ENCODE data around the gene CCDC120. TPM values are rescaled to one million over a fixed set of nuclear protein-coding genes. Genes with fewer than 3 reads are reported as not detected.

Gene CCDC120, protein sequence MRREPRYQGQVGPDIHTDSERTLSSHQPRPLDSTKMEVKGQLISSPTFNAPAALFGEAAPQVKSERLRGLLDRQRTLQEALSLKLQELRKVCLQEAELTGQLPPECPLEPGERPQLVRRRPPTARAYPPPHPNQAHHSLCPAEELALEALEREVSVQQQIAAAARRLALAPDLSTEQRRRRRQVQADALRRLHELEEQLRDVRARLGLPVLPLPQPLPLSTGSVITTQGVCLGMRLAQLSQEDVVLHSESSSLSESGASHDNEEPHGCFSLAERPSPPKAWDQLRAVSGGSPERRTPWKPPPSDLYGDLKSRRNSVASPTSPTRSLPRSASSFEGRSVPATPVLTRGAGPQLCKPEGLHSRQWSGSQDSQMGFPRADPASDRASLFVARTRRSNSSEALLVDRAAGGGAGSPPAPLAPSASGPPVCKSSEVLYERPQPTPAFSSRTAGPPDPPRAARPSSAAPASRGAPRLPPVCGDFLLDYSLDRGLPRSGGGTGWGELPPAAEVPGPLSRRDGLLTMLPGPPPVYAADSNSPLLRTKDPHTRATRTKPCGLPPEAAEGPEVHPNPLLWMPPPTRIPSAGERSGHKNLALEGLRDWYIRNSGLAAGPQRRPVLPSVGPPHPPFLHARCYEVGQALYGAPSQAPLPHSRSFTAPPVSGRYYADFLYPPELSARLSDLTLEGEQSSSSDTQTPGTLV
- 10 to 100 TPM; 36.6 to 43.3 (median 38.1) TPM for total RNA-seq

DNA sequence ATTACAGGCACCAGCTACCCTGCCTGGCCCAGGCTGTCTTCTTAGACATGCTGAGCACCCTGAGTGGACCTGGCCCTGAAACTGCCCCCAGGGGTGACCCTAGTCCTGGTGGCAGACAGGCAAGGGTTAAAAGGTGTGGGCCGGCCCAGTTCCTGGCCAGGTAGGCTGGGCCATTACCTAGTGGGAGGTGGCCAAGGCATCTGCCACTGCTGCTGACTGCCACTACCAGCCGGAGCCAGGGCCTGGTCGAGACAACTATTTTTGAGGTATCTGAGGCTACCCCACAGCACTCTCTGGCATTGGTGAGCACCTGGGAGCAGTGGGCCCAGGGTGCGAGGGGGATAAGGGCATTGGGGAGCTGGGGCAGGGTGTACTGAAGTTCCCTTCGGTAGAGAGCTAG, at the start of gene CCDC120:
TSS of gene CCDC120 (plus strand) at position 206 of the 400 bp plus-strand sequence. CDS start 3,043 bp downstream, outside the sequence.
- peaks cover 3% of the 10 kb centered on the region for H3K4me1 ChIP-seq
- WGBS: 60% methylated on average over 5 of the region's 5 CpGs
- TF ChIP-seq, protein P1, sequence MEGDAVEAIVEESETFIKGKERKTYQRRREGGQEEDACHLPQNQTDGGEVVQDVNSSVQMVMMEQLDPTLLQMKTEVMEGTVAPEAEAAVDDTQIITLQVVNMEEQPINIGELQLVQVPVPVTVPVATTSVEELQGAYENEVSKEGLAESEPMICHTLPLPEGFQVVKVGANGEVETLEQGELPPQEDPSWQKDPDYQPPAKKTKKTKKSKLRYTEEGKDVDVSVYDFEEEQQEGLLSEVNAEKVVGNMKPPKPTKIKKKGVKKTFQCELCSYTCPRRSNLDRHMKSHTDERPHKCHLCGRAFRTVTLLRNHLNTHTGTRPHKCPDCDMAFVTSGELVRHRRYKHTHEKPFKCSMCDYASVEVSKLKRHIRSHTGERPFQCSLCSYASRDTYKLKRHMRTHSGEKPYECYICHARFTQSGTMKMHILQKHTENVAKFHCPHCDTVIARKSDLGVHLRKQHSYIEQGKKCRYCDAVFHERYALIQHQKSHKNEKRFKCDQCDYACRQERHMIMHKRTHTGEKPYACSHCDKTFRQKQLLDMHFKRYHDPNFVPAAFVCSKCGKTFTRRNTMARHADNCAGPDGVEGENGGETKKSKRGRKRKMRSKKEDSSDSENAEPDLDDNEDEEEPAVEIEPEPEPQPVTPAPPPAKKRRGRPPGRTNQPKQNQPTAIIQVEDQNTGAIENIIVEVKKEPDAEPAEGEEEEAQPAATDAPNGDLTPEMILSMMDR (IDR thresholded peaks at IDR 0.05): no peak
- TF ChIP-seq EP300 (IDR thresholded peaks at IDR 0.05) (no peak), POLR2A (IDR thresholded peaks at IDR 0.05) (no peak)
- no peaks in the 10 kb centered on the region for H3K27me3 ChIP-seq
- peaks cover 8% of the 10 kb centered on the region for H3K36me3 ChIP-seq
- peak within 1 kb of the TSS; percentile 84 for H3K27ac ChIP-seq
- H3K9me3 ChIP-seq: no peaks in the 10 kb centered on the region
- no peak for DNase-seq (ENCODE audit: low spot score in 2 of 2)
- peak within 1 kb of the TSS; percentile 44 for H3K4me3 ChIP-seq

DNA sequence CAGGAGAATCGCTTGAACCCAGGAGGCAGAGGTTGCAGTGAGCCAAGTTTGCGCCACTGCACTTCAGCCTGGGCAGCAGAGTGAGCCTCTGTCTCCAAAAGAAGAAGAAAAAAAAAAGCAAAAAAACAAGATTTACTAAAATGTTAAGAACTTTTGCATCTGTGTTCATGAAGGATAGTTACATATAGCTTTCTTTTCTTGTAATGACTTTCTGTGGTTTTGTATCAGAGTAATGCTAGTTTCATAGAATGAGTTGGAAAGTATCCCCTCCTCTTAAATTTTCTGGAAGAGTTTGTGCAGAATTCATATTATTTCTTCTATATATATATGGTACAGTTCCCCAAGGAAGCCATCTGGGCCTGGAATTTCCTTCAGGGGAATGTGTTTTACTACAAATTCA, 39.7 kb upstream of the CCDC120 start:
- TF ChIP-seq POLR2A (IDR thresholded peaks at IDR 0.05) (no peak), EP300 (IDR thresholded peaks at IDR 0.05) (no peak), POLR2AphosphoS5 (IDR thresholded peaks at IDR 0.05) (no peak)
- TF ChIP-seq, protein P1 (IDR thresholded peaks at IDR 0.05): no peak
- Histone ChIP-seq H3K27ac (no peak overlapping the region), H3K27me3 (no peaks in the 10 kb centered on the region), H3K9me3 (no peaks in the 10 kb centered on the region), H3K4me1 (no peaks in the 10 kb centered on the region), H3K4me3 (no peak overlapping the region), H3K36me3 (no peaks in the 10 kb centered on the region)
- no peak for DNase-seq (ENCODE audit: low spot score in 2 of 2)
- 78% methylated on average over 2 of the region's 2 CpGs for WGBS

DNA sequence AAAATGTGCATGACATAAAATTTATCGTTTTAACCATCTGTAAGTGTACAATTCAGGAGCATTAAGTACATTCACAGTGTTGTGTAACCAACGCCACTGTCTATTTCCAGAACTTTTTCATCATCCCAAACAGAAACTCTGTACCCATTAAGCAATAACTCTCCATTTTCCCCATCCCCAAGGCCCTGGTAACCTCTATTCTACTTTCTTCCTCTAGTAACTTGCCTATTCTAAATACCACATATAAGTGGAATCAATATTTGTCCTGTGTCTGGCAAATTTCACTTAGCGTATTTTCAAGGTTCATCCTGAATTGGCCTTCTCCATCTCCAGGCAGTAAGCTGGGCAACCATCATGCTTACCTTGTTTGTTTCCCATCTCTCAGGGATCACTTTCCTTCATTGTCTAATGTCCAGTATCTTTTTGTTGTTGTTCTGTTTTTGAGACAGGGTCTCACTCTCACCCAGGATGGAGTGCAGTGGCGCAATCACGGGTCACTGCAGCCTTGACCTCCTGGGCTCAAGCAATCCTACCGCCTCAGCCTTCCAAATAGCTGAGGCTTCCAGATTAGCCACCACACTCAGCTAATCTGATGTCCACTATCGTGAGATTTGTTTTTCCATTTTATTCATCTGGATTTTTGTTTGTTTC, 39.1 kb upstream of the CCDC120 start:
- H3K4me1 ChIP-seq: no peaks in the 10 kb centered on the region
- H3K27ac ChIP-seq: no peak overlapping the region
- no peak for DNase-seq (ENCODE audit: low spot score in 2 of 2)
- no peaks in the 10 kb centered on the region for H3K9me3 ChIP-seq
- H3K36me3 ChIP-seq: no peaks in the 10 kb centered on the region
- H3K27me3 ChIP-seq: no peaks in the 10 kb centered on the region
- 83% methylated on average over 7 of the region's 7 CpGs for WGBS
- no peak overlapping the region for H3K4me3 ChIP-seq
- TF ChIP-seq EP300 (IDR thresholded peaks at IDR 0.05): no peak
- TF ChIP-seq, protein P1 (IDR thresholded peaks at IDR 0.05): no peak
- no peak for TF ChIP-seq POLR2A (IDR thresholded peaks at IDR 0.05)
- TF ChIP-seq POLR2AphosphoS5 (IDR thresholded peaks at IDR 0.05): no peak

DNA sequence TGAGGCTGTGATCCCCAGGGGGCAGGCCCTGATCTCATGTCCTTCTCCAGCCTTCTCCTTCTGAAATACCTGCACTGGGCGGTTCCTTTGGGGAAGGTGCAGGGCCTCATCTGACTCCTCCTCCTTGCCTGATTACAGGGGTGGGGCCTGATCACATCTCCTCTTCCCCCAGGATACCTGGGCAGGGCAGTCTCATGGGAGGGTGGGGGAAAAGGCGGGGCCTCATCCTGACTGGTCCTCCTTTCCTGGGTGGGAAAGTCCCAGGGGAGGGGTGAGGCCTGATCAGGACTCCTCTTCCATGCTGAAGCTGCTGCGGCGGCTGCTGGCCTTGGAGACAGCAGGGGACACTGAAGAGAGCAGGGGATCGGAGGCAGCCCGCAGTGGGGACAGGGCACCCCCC, 28.9 kb upstream of the CCDC120 start:
- 67% methylated on average over 1 of the region's 6 CpGs for WGBS
- TF ChIP-seq EP300 (IDR thresholded peaks at IDR 0.05): no peak
- TF ChIP-seq POLR2AphosphoS5 (IDR thresholded peaks at IDR 0.05): no peak
- TF ChIP-seq, protein P1 (IDR thresholded peaks at IDR 0.05): no peak
- no peak for DNase-seq (ENCODE audit: low spot score in 2 of 2)
- no peak overlapping the region for H3K4me3 ChIP-seq
- H3K4me1 ChIP-seq: no peaks in the 10 kb centered on the region
- H3K9me3 ChIP-seq: no peaks in the 10 kb centered on the region
- H3K36me3 ChIP-seq: peaks cover 46% of the 10 kb centered on the region
- no peak overlapping the region for H3K27ac ChIP-seq
- H3K27me3 ChIP-seq: no peaks in the 10 kb centered on the region

DNA sequence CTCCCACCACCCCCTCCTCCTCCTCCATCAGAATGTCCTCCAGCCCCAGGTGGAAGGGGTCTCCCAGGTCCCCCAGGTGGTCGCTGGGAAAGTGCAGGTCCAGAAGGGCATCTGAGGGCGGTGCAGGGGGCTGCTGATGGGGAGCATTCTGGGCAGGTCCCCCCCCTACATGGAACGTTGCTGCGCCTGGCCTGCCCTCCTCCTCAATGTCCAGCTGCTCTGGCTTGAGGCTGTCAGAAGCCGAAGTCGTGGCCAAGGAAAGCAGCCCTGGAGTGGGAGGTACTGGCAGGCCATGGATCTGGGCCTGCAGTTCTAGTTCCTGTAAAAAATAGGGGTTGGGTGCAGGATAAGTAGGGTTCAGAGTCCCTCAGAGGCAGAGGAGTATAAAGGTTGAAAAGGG, 28.5 kb upstream of the CCDC120 start:
- Histone ChIP-seq H3K4me3 (no peak overlapping the region), H3K27me3 (no peaks in the 10 kb centered on the region), H3K36me3 (peaks cover 46% of the 10 kb centered on the region), H3K9me3 (no peaks in the 10 kb centered on the region), H3K27ac (no peak overlapping the region), H3K4me1 (no peaks in the 10 kb centered on the region)
- no peak for DNase-seq (ENCODE audit: low spot score in 2 of 2)
- 76% methylated on average over 6 of the region's 6 CpGs for WGBS
- TF ChIP-seq EP300 (IDR thresholded peaks at IDR 0.05): no peak
- TF ChIP-seq, protein P1 (IDR thresholded peaks at IDR 0.05): no peak
- no peak for TF ChIP-seq POLR2A (IDR thresholded peaks at IDR 0.05)
- TF ChIP-seq POLR2AphosphoS5 (IDR thresholded peaks at IDR 0.05): no peak

Measured in suprapubic skin (tissue), 4 donors.